Suprapubic skin (tissue), 4 donors: ENCODE results near the gene COP1. TPM values are rescaled to one million over a fixed set of nuclear protein-coding genes. Genes with fewer than 3 reads are reported as not detected.

Source experiments
- DNase-seq, 2 donors: peaks; one replicate each; pipeline ENCODE4 v3.0.0-alpha.2; 2019; ENCODE audit warnings: low spot score in 2 of 2
- H3K27ac ChIP-seq: fragments of 200-600 bp; sonication (generic); one replicate; pipeline ENCODE4 v1.5.1; 2019
- H3K27me3 ChIP-seq: fragments of 200-600 bp; sonication (generic); one replicate; pipeline ENCODE4 v1.5.1; 2019
- H3K36me3 ChIP-seq: fragments of 200-600 bp; sonication (generic); one replicate; pipeline ENCODE4 v1.5.1; 2019
- H3K4me1 ChIP-seq: fragments of 200-600 bp; sonication (generic); one replicate; pipeline ENCODE4 v1.5.1; 2019
- H3K4me3 ChIP-seq: fragments of 200-600 bp; sonication (generic); one replicate; pipeline ENCODE4 v1.5.1; 2019; ENCODE audit warnings: mild to moderate bottlenecking
- H3K9me3 ChIP-seq: fragments of 200-600 bp; sonication (generic); one replicate; pipeline ENCODE4 v1.5.1; 2019
- CTCF ChIP-seq, 2 donors: fragments of 200-600 bp in 1 of 2; fragments of 450-650 bp in 1 of 2; sonication (generic) in 1 of 2; IDR thresholded peaks; one replicate each; pipeline ENCODE4 v1.5.1; 2016 to 2019; ENCODE audit warnings: antibody characterized with exemption in 2 of 2, mild to moderate bottlenecking in 1 of 2, moderate library complexity in 1 of 2
- EP300 ChIP-seq: sonication (generic); formaldehyde crosslinking; IDR thresholded peaks from one replicate; pipeline ENCODE4 v1.6.1; 2017; ENCODE audit warnings: antibody characterized with exemption
- POLR2A ChIP-seq, 2 donors: fragments of 450-650 bp; IDR thresholded peaks; one replicate each; pipeline ENCODE4 v1.6.1; 2017; ENCODE audit warnings: antibody characterized with exemption in 2 of 2, mild to moderate bottlenecking in 2 of 2, moderate library complexity in 2 of 2
- POLR2AphosphoS5 ChIP-seq, 3 donors: sonication (generic); formaldehyde crosslinking; IDR thresholded peaks; one replicate each; pipeline ENCODE4 v1.6.1; 2017; ENCODE audit warnings: antibody characterized with exemption in 3 of 3
- WGBS: methylation state at CpG from one replicate; pipeline ENCODE4 v1.1.5; 2018; 5-methylcytosine and 5-hydroxymethylcytosine counted together
- total RNA-seq, 4 donors: library from RNA; depleted of rRNA; stranded (reverse); fragments of >200 nt; gene quantifications; one replicate each; pipeline ENCODE4 v1.1.0, GENCODE V29; 2016

The COP1 gene
- total RNA-seq, 4 donors from 2014 or later = 33.2 to 84.1 (median 52.3) TPM

- TF ChIP-seq POLR2A (IDR thresholded peaks at IDR 0.05) (no peak), POLR2AphosphoS5 (IDR thresholded peaks at IDR 0.05) (no peak), EP300 (no peak), CTCF (IDR thresholded peaks at IDR 0.05) (no peak)
- H3K36me3 ChIP-seq = no peaks in the 10 kb centered on the region
- no peaks in the 10 kb centered on the region for H3K4me1 ChIP-seq
- no peaks in the 10 kb centered on the region for H3K27me3 ChIP-seq
- H3K27ac ChIP-seq = no peak overlapping the region
- H3K4me3 ChIP-seq = no peak overlapping the region
- 70% methylated on average over 2 of the region's 2 CpGs for WGBS
- DNase-seq = no peak
- no peaks in the 10 kb centered on the region for H3K9me3 ChIP-seq
Observed at GRCh38 chr1:176058686-176059085, 148.4 kb downstream of the COP1 start.

- H3K27me3 ChIP-seq = no peaks in the 10 kb centered on the region
- no peaks in the 10 kb centered on the region for H3K9me3 ChIP-seq
Observed at GRCh38 chr1:176056312-176056711, 150.8 kb downstream of the COP1 start.

GRCh38 chr1:176055398-176055797 is 151.7 kb downstream of the COP1 start:
- Histone ChIP-seq H3K4me3 (no peak overlapping the region), H3K27ac (no peak overlapping the region), H3K9me3 (no peaks in the 10 kb centered on the region), H3K4me1 (no peaks in the 10 kb centered on the region), H3K36me3 (no peaks in the 10 kb centered on the region), H3K27me3 (no peaks in the 10 kb centered on the region)
- TF ChIP-seq CTCF (IDR thresholded peaks at IDR 0.05) (no peak), POLR2AphosphoS5 (IDR thresholded peaks at IDR 0.05) (no peak), POLR2A (IDR thresholded peaks at IDR 0.05) (no peak), EP300 (no peak)
- no peak for DNase-seq
- WGBS = 64% methylated on average over 1 of the region's 1 CpG

More at GRCh38 chr1:176056312-176056711, 150.8 kb downstream of the COP1 start:
- Histone ChIP-seq H3K27ac (no peak overlapping the region), H3K4me3 (no peak overlapping the region), H3K36me3 (no peaks in the 10 kb centered on the region), H3K4me1 (no peaks in the 10 kb centered on the region)
- no peak for DNase-seq
- WGBS = 66% methylated on average over 3 of the region's 3 CpGs
- TF ChIP-seq POLR2A (IDR thresholded peaks at IDR 0.05) = no peak
- no peak for TF ChIP-seq CTCF (IDR thresholded peaks at IDR 0.05)
- no peak for TF ChIP-seq EP300
- no peak for TF ChIP-seq POLR2AphosphoS5 (IDR thresholded peaks at IDR 0.05)

- WGBS = 88% methylated on average over 4 of the region's 4 CpGs
- no peak for DNase-seq
- Histone ChIP-seq H3K27me3 (no peaks in the 10 kb centered on the region), H3K4me1 (no peaks in the 10 kb centered on the region), H3K9me3 (no peaks in the 10 kb centered on the region), H3K36me3 (no peaks in the 10 kb centered on the region), H3K4me3 (no peak overlapping the region), H3K27ac (no peak overlapping the region)
- no peak for TF ChIP-seq CTCF (IDR thresholded peaks at IDR 0.05)
- TF ChIP-seq POLR2AphosphoS5 (IDR thresholded peaks at IDR 0.05) = no peak
- no peak for TF ChIP-seq EP300
- TF ChIP-seq POLR2A (IDR thresholded peaks at IDR 0.05) = no peak
Observed at GRCh38 chr1:176051902-176052518, 155.1 kb downstream of the COP1 start.

GRCh38 chr1:176051402-176051801 is 155.7 kb downstream of the COP1 start:
- TF ChIP-seq POLR2AphosphoS5 (IDR thresholded peaks at IDR 0.05) (no peak), POLR2A (IDR thresholded peaks at IDR 0.05) (no peak), CTCF (IDR thresholded peaks at IDR 0.05) (no peak), EP300 (no peak)
- Histone ChIP-seq H3K27me3 (no peaks in the 10 kb centered on the region), H3K4me3 (no peak overlapping the region), H3K4me1 (no peaks in the 10 kb centered on the region), H3K27ac (no peak overlapping the region), H3K36me3 (no peaks in the 10 kb centered on the region), H3K9me3 (no peaks in the 10 kb centered on the region)
- no peak for DNase-seq
- WGBS = 58% methylated on average over 3 of the region's 3 CpGs
